Sigmoid colon (tissue), 7 donors: ENCODE results near the gene ZCCHC7. TPM values are rescaled to one million over a fixed set of nuclear protein-coding genes. Genes with fewer than 3 reads are reported as not detected.

Experiments
- DNase-seq: peaks from one replicate; pipeline ENCODE4 v3.0.0-alpha.2; 2019
- H3K27ac ChIP-seq, 4 donors: fragments of 200-600 bp; sonication (generic); one replicate each; pipeline ENCODE4 v1.5.1; 2016 to 2019; ENCODE audit warnings: mild to moderate bottlenecking in 1 of 4
- H3K27me3 ChIP-seq, 3 donors: fragments of 200-600 bp; sonication (generic); one replicate each; pipeline ENCODE4 v1.5.1; 2019; ENCODE audit warnings: mild to moderate bottlenecking in 1 of 3
- H3K36me3 ChIP-seq, 4 donors: fragments of 200-600 bp; sonication (generic); one replicate each; pipeline ENCODE4 v1.5.1; 2016 to 2019
- H3K4me1 ChIP-seq, 4 donors: fragments of 200-600 bp; sonication (generic); one replicate each; pipeline ENCODE4 v1.5.1; 2017 to 2019
- H3K4me3 ChIP-seq, 4 donors: fragments of 200-600 bp; sonication (generic); one replicate each; pipeline ENCODE4 v1.5.1; 2017 to 2019; ENCODE audit warnings: mild to moderate bottlenecking in 2 of 4, moderate library complexity in 1 of 4
- H3K9me3 ChIP-seq, 4 donors: fragments of 200-600 bp in 3 of 4; sonication (generic) in 3 of 4; one replicate each; pipeline versions ENCODE4 v1.5.1 to v1.6.1; 2013 to 2019
- CTCF ChIP-seq, 4 experiments: fragments of 450-650 bp in 3 of 4; fragments of 200-600 bp in 1 of 4; IDR thresholded peaks; one replicate each; pipeline ENCODE4 v1.5.1; 2016 to 2019; ENCODE audit warnings: antibody characterized with exemption in 4 of 4, mild to moderate bottlenecking in 3 of 4, moderate library complexity in 2 of 4
- EP300 ChIP-seq, 4 donors: sonication (generic); formaldehyde crosslinking; IDR thresholded peaks; one replicate each; pipeline ENCODE4 v1.6.1; 2017; ENCODE audit warnings: antibody characterized with exemption in 4 of 4
- POLR2A ChIP-seq, 2 donors: fragments of 450-650 bp; IDR thresholded peaks; one replicate each; pipeline ENCODE4 v1.6.1; 2016; ENCODE audit warnings: antibody characterized with exemption in 2 of 2, mild to moderate bottlenecking in 2 of 2, moderate library complexity in 2 of 2
- POLR2AphosphoS5 ChIP-seq, 4 donors: sonication (generic); formaldehyde crosslinking; IDR thresholded peaks; one replicate each; pipeline ENCODE4 v1.6.1; 2017; ENCODE audit warnings: antibody characterized with exemption in 4 of 4
- WGBS, 2 donors: extraction: QIAGEN DNeasy Blood & Tissue Kit; methylation state at CpG; one replicate each; pipeline ENCODE4 v1.1.7; 2013; 5-methylcytosine and 5-hydroxymethylcytosine counted together
- intact Hi-C: fragments of 100-400 bp; cut with DNase I; formaldehyde crosslinking; loops from one replicate; pipeline ENCODE4 v1.15.1; 2023
- polyA plus RNA-seq, 3 donors: library from polyadenylated mRNA; stranded (reverse); fragments of 200-250 nt; gene quantifications; one replicate each; pipeline ENCODE4 v1.2.3, GENCODE V29; 2013
- total RNA-seq, 4 donors: library from RNA; depleted of rRNA; stranded (reverse); fragments of >200 nt; gene quantifications; one replicate each; pipeline ENCODE4 v1.1.0, GENCODE V29; 2016
- donor health status: healthy with polysubstance abuse.
- donor health status: Bipolar disorder and iron deficiency.
- donor health status: healthy.

ZCCHC7 gene
- total and polyA plus RNA-seq, 7 donors: 5.8 to 24.6 (median 19.1) TPM

- Histone ChIP-seq H3K4me3 (no peak overlapping the region), H3K9me3 (no peaks in the 10 kb centered on the region), H3K27ac (no peak overlapping the region), H3K27me3 (no peaks in the 10 kb centered on the region), H3K4me1 (no peaks in the 10 kb centered on the region), H3K36me3 (no peaks in the 10 kb centered on the region)
- 96 to 99% methylated on average over 3 of the region's 3 CpGs for WGBS, 2 donors
- DNase-seq: no peak
- TF ChIP-seq CTCF (IDR thresholded peaks at IDR 0.05): no peak
- TF ChIP-seq EP300 (IDR thresholded peaks at IDR 0.05): no peak
- TF ChIP-seq POLR2AphosphoS5 (IDR thresholded peaks at IDR 0.05): no peak
- TF ChIP-seq POLR2A (IDR thresholded peaks at IDR 0.05): no peak
- intact Hi-C loops: no loop called here
These were observed 224.7 kb downstream of the ZCCHC7 start for GRCh38 chr9:37345038-37345437.

- H3K36me3 ChIP-seq: peaks cover 0 to 13% (median 0%) of the 10 kb centered on the region in 4 donors
- H3K4me1 ChIP-seq: no peaks in the 10 kb centered on the region
- WGBS, 2 donors: 87 to 89% methylated on average over 3 of the region's 3 CpGs
- DNase-seq: no peak
- no peaks in the 10 kb centered on the region for H3K9me3 ChIP-seq
- H3K27me3 ChIP-seq: no peaks in the 10 kb centered on the region
- H3K4me3 ChIP-seq: no peak overlapping the region
- no peak overlapping the region for H3K27ac ChIP-seq
- TF ChIP-seq CTCF (IDR thresholded peaks at IDR 0.05): no peak
- no peak for TF ChIP-seq EP300 (IDR thresholded peaks at IDR 0.05)
- TF ChIP-seq POLR2A (IDR thresholded peaks at IDR 0.05): no peak
- TF ChIP-seq POLR2AphosphoS5 (IDR thresholded peaks at IDR 0.05): no peak
- intact Hi-C loops: no loop called here
These were observed 228.5 kb downstream of the ZCCHC7 start for GRCh38 chr9:37348917-37349316.

GRCh38 chr9:37350486-37351190, 230.3 kb downstream of the ZCCHC7 start:
- intact Hi-C loops: no loop called here
- 77 to 92% methylated on average over 2 of the region's 2 CpGs for WGBS, 2 donors
- Histone ChIP-seq H3K4me3 (no peak overlapping the region), H3K27ac (no peak overlapping the region), H3K36me3 (peaks cover 0 to 21% (median 0%) of the 10 kb centered on the region in 4 donors), H3K9me3 (no peaks in the 10 kb centered on the region), H3K27me3 (no peaks in the 10 kb centered on the region), H3K4me1 (no peaks in the 10 kb centered on the region)
- DNase-seq: no peak
- TF ChIP-seq EP300 (IDR thresholded peaks at IDR 0.05): no peak
- no peak for TF ChIP-seq POLR2AphosphoS5 (IDR thresholded peaks at IDR 0.05)
- TF ChIP-seq CTCF (IDR thresholded peaks at IDR 0.05): no peak
- no peak for TF ChIP-seq POLR2A (IDR thresholded peaks at IDR 0.05)

- Histone ChIP-seq H3K27ac (no peak overlapping the region), H3K27me3 (no peaks in the 10 kb centered on the region), H3K4me1 (no peaks in the 10 kb centered on the region), H3K9me3 (no peaks in the 10 kb centered on the region), H3K4me3 (no peak overlapping the region), H3K36me3 (peaks cover 0 to 47% (median 3%) of the 10 kb centered on the region in 4 donors)
- intact Hi-C loops: no loop called here
- 94 to 95% methylated on average over 2 of the region's 2 CpGs for WGBS, 2 donors
- TF ChIP-seq POLR2AphosphoS5 (IDR thresholded peaks at IDR 0.05): no peak
- no peak for TF ChIP-seq POLR2A (IDR thresholded peaks at IDR 0.05)
- TF ChIP-seq EP300 (IDR thresholded peaks at IDR 0.05): no peak
- DNase-seq: no peak
These were observed 233.4 kb downstream of the ZCCHC7 start for GRCh38 chr9:37353791-37354190.

GRCh38 chr9:37362430-37362829, 242.1 kb downstream of the ZCCHC7 start:
- 90 to 97% methylated on average over 4 of the region's 4 CpGs for WGBS, 2 donors
- DNase-seq: no peak
- no peaks in the 10 kb centered on the region for H3K27me3 ChIP-seq
- H3K4me3 ChIP-seq: no peak overlapping the region
- no peaks in the 10 kb centered on the region for H3K9me3 ChIP-seq
- intact Hi-C loops: no loop called here
- TF ChIP-seq CTCF (IDR thresholded peaks at IDR 0.05): no peak
- TF ChIP-seq POLR2AphosphoS5 (IDR thresholded peaks at IDR 0.05): no peak
- TF ChIP-seq EP300 (IDR thresholded peaks at IDR 0.05): no peak
- no peak for TF ChIP-seq POLR2A (IDR thresholded peaks at IDR 0.05)
- no peak overlapping the region for H3K27ac ChIP-seq
- H3K4me1 ChIP-seq: no peaks in the 10 kb centered on the region
- peaks cover 0 to 15% (median 2%) of the 10 kb centered on the region in 4 donors for H3K36me3 ChIP-seq
